Measurements from ENCODE around the gene OPTN.

DNA sequence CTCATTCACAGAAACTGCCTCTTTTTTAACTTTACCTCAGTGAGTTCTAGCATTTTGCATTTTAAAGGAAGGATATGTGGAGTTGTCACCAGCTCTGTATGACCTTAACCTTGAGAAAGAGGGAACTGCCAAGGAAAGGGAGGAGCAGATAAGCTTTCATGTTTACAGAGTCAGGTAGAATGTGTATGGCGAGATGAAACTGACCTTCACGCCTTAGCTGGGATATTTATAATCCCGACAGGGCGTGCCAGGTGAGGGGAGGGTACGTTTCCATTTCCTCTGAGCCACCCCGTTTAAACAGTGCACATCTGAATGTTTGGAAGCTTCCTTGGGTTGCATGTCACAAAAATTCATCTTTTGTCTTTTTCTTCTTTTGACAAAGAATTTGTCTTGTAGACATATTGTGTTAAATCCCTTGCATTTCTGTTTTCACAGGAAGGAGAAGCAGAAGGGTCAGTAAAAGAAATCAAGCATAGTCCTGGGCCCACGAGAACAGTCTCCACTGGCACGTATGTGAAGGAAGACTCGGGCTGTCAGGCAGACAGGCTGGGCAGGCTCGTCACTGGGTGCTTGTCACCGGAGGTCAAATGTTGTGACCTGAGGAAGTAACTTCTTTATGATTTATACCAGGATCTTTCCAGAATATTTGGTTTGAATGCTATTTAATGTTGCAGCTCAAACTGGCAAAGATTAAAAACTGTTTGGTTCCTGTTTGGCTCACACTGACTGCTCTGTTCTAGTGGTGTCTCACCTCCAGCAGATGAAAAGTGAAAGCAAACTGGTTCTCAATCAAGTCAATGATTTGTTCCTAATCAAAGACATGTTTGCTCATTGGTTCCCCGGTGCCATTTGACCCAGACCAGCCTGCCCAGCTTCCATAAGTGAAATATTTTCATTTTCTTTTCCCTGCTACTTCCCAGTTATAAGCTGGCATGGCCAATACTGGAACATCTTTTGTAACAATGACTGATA is 16.2 kb downstream of the OPTN start:
- TF ChIP-seq CTCF (IDR thresholded peaks at IDR 0.05) (no peak), POLR2A (IDR thresholded peaks at IDR 0.05) (no peak), POLR2AphosphoS5 (IDR thresholded peaks at IDR 0.05) (no peak)

All from upper lobe of left lung (tissue), 4 donors.